Activated CD4-positive, alpha-beta T cell treated with anti-CD3 and anti-CD28 coated beads, Interleukin-2, amount 10 ng/mL, durations not matched to agents 24 days and 14 days (primary cell): ENCODE measurements around the gene FYB2. TPM values are rescaled to one million over a fixed set of nuclear protein-coding genes. Genes with fewer than 3 reads are reported as not detected.

Experiments used
- DNase-seq: peaks from one replicate; pipeline ENCODE4 v3.0.0; 2022
- H3K27ac Mint-ChIP-seq: one replicate; pipeline ENCODE4 v1.8.0; 2022; ENCODE audit warnings: mild to moderate bottlenecking, mixed read lengths
- H3K27me3 Mint-ChIP-seq: one replicate; pipeline ENCODE4 v1.8.0; 2022; ENCODE audit warnings: mixed read lengths
- H3K36me3 Mint-ChIP-seq: one replicate; pipeline ENCODE4 v1.8.0; 2022; ENCODE audit warnings: low read depth, mild to moderate bottlenecking, mixed read lengths
- H3K4me1 Mint-ChIP-seq: one replicate; pipeline ENCODE4 v1.8.0; 2021; ENCODE audit warnings: mixed read lengths
- H3K4me3 Mint-ChIP-seq: one replicate; pipeline ENCODE4 v1.8.0; 2022; ENCODE audit warnings: mild to moderate bottlenecking, moderate library complexity, mixed read lengths
- H3K9me3 Mint-ChIP-seq: one replicate; pipeline ENCODE4 v1.8.0; 2021; ENCODE audit warnings: mixed read lengths
- intact Hi-C: fragments of 100-400 bp; cut with micrococcal nuclease; formaldehyde crosslinking; loops from one replicate; pipeline ENCODE4 v1.15.1; 2023
- total RNA-seq: library from RNA; stranded (reverse); gene quantifications from 2 replicates; pipeline ENCODE4 v1.2.3, GENCODE V29; 2022

The FYB2 gene
- total RNA-seq, 1 donor from 2014 or later = not detected

DNA sequence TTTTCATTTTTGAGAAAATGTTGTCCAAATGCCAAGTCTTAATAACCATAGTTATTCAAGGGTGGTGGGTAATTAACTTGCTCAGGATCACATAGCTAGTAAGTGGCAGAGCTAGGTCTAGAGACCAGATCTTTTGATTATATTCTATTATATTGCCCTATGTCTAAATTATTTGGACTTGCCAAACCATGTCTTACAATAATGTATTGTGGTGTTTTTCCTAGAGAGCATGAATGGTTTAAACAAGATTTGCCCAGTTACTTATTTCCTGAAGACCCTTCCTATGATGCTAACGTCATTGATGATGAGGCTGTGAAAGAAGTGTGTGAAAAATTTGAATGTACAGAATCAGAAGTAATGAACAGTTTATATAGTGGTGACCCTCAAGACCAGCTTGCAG is 115.5 kb downstream of the FYB2 start:
- H3K27me3 Mint-ChIP-seq = peaks cover 2% of the 10 kb centered on the region
- no peak for DNase-seq
- peaks cover 3% of the 10 kb centered on the region for H3K9me3 Mint-ChIP-seq
- intact Hi-C loops = no loop called here
- no peaks in the 10 kb centered on the region for H3K36me3 Mint-ChIP-seq
- no peak overlapping the region for H3K27ac Mint-ChIP-seq
- H3K4me1 Mint-ChIP-seq = no peaks in the 10 kb centered on the region
- no peak overlapping the region for H3K4me3 Mint-ChIP-seq

DNA sequence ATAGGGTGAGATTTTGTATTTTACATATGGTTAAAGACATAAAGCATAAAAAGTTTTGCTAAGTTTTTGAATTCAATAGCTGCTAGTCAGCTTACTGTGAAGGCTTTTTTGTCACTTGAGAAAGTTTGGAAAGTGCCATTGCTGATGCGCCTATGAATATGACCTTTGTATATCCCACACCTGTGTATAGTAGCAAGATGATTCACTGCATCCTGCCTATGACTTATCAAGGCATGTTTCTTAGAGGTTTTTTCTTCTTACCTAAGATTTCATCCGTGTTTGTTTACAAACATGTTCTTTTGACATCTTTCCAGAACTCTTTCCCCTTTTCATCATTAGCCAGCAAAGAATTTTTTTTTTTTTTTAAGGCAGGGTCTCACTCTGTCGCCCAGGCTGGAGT is 122.5 kb downstream of the FYB2 start:
- H3K36me3 Mint-ChIP-seq = no peaks in the 10 kb centered on the region
- DNase-seq = no peak
- H3K9me3 Mint-ChIP-seq = peaks cover 3% of the 10 kb centered on the region
- intact Hi-C loops = no loop called here
- H3K27ac Mint-ChIP-seq = no peak overlapping the region
- no peak overlapping the region for H3K4me3 Mint-ChIP-seq
- H3K27me3 Mint-ChIP-seq = no peaks in the 10 kb centered on the region
- no peaks in the 10 kb centered on the region for H3K4me1 Mint-ChIP-seq

DNA sequence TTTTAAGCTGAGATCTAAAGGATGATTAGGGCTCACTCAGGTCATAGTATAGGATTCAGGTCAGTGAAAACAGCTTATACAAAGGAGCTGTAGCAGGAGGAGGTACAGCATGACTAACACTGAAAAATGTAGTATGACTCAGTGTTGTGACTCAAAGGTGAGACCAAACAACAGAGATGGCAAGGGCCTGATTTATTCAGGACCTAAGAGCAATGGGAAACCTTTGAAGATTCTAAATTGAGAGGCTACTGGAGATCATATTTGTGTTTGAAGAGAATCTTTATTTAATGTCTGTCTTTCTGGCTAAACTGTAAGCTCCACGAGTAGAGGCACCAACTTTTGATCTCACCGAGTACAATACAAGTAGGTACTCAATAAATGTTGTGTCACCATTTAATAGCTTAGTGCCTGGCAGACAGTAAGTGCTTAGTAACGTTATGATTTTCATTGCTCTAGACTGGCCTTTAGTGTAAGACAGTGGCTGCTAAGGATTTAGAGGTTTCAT is 130.6 kb downstream of the FYB2 start:
- Mint-ChIP-seq H3K9me3 (no peaks in the 10 kb centered on the region), H3K36me3 (no peaks in the 10 kb centered on the region), H3K4me1 (no peaks in the 10 kb centered on the region), H3K27ac (no peak overlapping the region), H3K27me3 (peaks cover 2% of the 10 kb centered on the region), H3K4me3 (no peak overlapping the region)
- intact Hi-C loops = no loop called here
- no peak for DNase-seq

DNA sequence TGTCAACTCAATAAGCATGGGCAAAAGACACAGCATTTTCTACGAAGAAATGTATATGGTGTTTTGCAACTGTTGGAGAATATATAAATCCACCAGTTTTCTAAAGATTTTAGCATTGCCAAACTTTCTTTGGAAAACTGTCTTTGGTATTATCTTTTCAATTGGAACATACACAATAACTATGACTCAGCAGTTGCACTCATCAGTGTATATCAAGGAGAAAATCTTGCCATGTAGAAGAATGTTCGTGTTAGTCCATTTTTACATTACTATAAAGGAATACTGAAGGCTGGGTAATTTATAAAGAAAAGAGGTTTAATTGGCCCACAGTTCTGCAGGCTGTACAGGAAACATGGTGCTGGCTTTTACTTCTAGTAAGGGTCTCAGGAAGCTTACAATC is 133.0 kb downstream of the FYB2 start:
- no peaks in the 10 kb centered on the region for H3K36me3 Mint-ChIP-seq
- intact Hi-C loops = no loop called here
- no peaks in the 10 kb centered on the region for H3K9me3 Mint-ChIP-seq
- H3K27ac Mint-ChIP-seq = no peak overlapping the region
- DNase-seq = no peak
- H3K4me3 Mint-ChIP-seq = no peak overlapping the region
- H3K4me1 Mint-ChIP-seq = no peaks in the 10 kb centered on the region
- H3K27me3 Mint-ChIP-seq = peaks cover 2% of the 10 kb centered on the region

DNA sequence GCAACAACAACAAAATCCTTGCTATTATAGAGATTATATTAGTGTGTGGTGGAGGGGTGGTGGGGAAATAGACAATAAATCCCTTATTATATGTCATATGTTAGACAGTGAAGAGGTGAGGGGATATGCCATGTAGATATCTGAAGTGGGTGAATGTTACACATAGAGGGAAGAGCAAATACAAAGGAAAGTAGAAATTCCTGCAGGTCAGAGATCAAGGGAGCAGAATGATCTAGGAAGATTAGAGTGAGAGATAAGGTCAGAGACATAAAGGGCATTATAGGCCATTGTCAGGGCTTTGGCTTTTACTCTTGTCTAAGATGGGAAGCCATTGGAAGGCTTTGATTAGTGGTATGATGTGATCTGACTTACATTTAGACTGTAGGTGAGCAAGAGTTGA is 135.6 kb downstream of the FYB2 start:
- no peaks in the 10 kb centered on the region for H3K9me3 Mint-ChIP-seq
- H3K4me1 Mint-ChIP-seq = no peaks in the 10 kb centered on the region
- no peaks in the 10 kb centered on the region for H3K36me3 Mint-ChIP-seq
- no peak for DNase-seq
- intact Hi-C loops = no loop called here
- no peak overlapping the region for H3K27ac Mint-ChIP-seq
- H3K27me3 Mint-ChIP-seq = peaks cover 2% of the 10 kb centered on the region
- no peak overlapping the region for H3K4me3 Mint-ChIP-seq

DNA sequence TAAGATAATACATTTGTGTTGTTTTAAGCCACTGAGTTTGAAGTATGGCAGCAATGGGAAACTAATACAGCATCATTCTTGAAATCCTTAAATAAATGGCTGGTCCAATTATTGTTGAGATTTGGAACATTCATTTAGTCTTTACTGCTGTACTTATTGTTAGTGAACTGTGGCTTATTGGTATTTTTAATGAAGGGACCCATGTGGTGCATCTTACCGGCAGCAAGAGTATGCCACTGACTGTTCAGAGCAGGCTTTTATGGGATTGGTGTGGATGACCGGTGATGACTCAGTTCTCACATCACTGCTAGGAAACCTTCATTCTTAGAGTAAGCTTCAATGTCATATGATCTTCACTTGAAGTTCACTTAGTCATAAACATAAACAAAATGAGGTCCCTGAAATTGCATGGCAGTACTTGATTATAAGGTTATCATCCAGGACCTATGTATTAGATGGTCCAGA is 142.6 kb downstream of the FYB2 start:
- Mint-ChIP-seq H3K27me3 (no peaks in the 10 kb centered on the region), H3K4me3 (no peak overlapping the region), H3K27ac (no peak overlapping the region), H3K36me3 (no peaks in the 10 kb centered on the region), H3K9me3 (no peaks in the 10 kb centered on the region), H3K4me1 (no peaks in the 10 kb centered on the region)
- DNase-seq = no peak
- intact Hi-C loops = no loop called here

DNA sequence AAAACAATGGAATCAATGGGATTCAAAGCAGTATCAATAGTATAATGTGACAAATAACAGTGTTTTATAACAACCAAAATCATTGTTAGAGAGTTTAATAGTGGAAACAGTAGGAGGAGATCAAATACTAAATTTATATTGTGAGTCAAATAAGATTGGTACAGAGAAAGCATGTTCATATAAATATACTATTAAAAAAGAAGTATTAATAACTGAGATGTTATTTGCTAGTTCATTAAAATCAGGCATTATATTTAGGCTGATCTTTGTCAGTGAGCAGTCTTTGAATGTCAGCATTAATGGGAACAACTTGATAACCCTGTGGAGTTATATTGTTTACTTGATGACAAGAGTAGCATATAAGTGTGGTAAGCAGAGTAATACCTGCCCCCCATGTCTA is 143.4 kb downstream of the FYB2 start:
- H3K27me3 Mint-ChIP-seq = no peaks in the 10 kb centered on the region
- H3K36me3 Mint-ChIP-seq = no peaks in the 10 kb centered on the region
- H3K27ac Mint-ChIP-seq = no peak overlapping the region
- H3K4me3 Mint-ChIP-seq = no peak overlapping the region
- H3K4me1 Mint-ChIP-seq = no peaks in the 10 kb centered on the region
- no peak for DNase-seq
- H3K9me3 Mint-ChIP-seq = no peaks in the 10 kb centered on the region
- intact Hi-C loops = no loop called here

DNA sequence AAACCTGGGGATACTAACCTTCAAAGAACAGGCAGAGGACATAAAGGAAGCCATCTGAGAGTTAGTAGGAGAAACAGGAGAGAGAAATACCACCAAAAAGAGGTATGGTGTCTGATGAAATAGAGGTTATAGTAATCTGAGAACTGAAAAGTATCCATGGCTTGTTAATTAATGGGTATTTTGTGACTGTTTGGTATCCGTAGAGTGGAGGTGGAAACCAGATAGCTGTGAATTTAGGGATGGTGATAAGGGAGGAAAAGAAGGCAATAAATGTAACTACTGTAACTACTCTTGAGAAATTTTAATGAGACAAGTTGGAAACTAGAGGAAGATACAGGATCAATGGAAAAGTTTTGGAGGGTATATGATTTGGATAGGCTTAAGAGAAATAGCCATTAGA is 146.6 kb downstream of the FYB2 start:
- Mint-ChIP-seq H3K9me3 (no peaks in the 10 kb centered on the region), H3K4me3 (no peak overlapping the region), H3K27me3 (no peaks in the 10 kb centered on the region), H3K27ac (no peak overlapping the region), H3K4me1 (no peaks in the 10 kb centered on the region), H3K36me3 (no peaks in the 10 kb centered on the region)
- no peak for DNase-seq
- intact Hi-C loops = no loop called here

DNA sequence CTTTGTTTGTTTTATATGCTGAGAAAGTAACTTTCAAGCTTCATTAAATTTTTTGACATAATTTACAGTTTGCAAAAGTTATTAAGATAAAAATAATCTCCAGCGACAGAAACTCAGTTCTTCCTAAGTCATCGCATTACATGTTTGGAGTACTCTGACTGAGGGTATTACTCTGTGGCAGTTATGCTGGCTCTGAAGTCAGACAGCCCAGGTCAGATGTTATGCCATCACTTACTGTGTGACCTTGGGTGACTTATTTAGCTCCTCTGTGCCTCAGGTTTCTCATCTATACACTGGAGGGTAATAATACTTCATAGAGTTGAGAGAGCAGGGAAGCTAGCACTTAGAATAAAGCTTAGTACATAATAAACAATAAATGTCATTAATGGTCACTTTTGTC is 147.7 kb downstream of the FYB2 start:
- no peak overlapping the region for H3K27ac Mint-ChIP-seq
- DNase-seq = no peak
- H3K4me1 Mint-ChIP-seq = no peaks in the 10 kb centered on the region
- no peaks in the 10 kb centered on the region for H3K36me3 Mint-ChIP-seq
- no peaks in the 10 kb centered on the region for H3K27me3 Mint-ChIP-seq
- H3K4me3 Mint-ChIP-seq = no peak overlapping the region
- intact Hi-C loops = no loop called here
- H3K9me3 Mint-ChIP-seq = no peaks in the 10 kb centered on the region

DNA sequence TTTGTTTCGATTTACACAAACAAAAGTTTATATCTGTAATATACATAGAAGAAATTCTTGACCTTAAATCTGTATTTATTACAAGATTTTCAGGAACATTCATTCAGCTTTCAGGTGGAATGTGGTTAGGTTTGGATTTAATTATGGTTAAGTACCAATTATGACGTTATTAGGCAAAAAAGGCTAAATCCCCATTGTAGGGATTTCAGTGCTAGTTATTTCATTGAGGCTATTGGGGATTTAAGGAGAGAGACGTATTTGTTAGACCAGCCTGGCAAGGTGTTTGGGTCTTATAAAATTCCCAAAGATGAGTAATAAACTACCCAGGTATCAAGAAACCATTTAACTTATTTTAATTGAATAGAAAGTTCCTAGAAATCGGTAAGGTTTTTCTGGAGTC is 148.1 kb downstream of the FYB2 start:
- no peak overlapping the region for H3K27ac Mint-ChIP-seq
- intact Hi-C loops = no loop called here
- H3K9me3 Mint-ChIP-seq = no peaks in the 10 kb centered on the region
- H3K27me3 Mint-ChIP-seq = no peaks in the 10 kb centered on the region
- no peak overlapping the region for H3K4me3 Mint-ChIP-seq
- H3K36me3 Mint-ChIP-seq = no peaks in the 10 kb centered on the region
- H3K4me1 Mint-ChIP-seq = no peaks in the 10 kb centered on the region
- no peak for DNase-seq

DNA sequence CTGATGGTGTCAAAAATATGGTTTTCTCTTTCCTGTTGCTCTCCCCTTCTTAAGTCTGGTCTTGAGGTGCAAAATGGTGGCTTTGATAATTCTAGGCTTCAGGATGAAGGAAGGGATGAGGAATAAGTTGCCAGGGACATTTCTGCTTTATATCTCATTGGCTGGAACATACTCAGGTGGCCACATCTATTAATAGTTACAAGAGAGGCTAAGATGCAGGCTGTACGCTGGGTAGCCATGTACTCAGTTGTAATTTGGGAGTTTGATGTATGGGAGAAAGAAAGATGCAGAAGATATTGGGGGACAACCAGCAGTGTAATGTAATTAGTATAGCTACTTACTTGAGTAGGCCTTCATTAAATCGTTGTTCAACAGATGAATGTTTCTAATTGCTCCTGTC is 148.9 kb downstream of the FYB2 start:
- H3K36me3 Mint-ChIP-seq = no peaks in the 10 kb centered on the region
- H3K27me3 Mint-ChIP-seq = no peaks in the 10 kb centered on the region
- H3K9me3 Mint-ChIP-seq = no peaks in the 10 kb centered on the region
- no peak overlapping the region for H3K27ac Mint-ChIP-seq
- intact Hi-C loops = no loop called here
- no peak overlapping the region for H3K4me3 Mint-ChIP-seq
- no peaks in the 10 kb centered on the region for H3K4me1 Mint-ChIP-seq
- no peak for DNase-seq

Other genes starting within 250 kb of the FYB2 start
- not detected in 2 replicates for gene PLPP3, start 239.8 kb downstream of the FYB2 start, total RNA-seq
- not detected in 2 replicates for gene PRKAA2, start 174.1 kb downstream of the FYB2 start, total RNA-seq
- gene C8A, start 35.4 kb upstream of the FYB2 start, total RNA-seq = not detected in 2 replicates
- gene C8B, start 146.6 kb upstream of the FYB2 start, total RNA-seq = not detected in 2 replicates